ENCODE data around the gene RPL22.

DNA sequence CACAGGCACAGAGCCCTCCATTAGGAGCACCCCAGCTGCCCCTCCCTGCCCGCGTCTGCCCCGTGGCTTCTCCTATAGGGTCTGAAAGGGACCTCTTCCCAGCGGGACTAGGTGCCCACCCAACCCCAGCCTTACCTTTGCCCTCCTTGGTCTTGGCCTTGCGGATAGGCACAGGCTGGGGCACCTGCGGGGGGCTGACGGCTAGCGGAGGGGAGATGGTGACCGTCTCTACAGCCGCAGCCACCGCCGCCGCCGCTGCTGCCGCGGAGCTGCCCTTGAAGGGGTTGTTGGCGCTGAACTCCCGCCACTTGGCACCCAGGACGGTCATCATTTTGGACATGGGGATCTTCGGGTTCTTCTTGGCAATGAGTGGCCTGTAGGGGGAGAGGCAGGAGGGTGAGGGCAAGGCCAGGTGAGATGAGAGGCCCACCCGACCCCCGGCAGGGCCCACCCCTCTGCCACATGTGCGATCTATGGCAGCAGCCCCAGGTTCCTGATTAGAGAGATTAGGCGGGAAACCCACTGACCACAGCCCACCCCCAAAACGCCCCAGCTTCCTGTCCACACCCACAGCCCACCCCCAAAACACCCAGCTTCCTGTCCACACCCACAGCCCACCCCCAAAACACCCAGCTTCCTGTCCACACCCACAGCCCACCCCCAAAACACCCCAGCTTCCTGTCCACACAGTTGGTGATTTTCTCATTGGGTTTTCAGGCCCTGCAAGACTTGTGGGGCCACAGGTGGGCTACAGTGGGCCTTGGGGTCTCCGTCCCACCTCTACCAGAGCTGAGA is 44.7 kb downstream of the RPL22 start:
- TF ChIP-seq CTCF (IDR thresholded peaks at IDR 0.05), result no peak
- TF ChIP-seq POLR2A (IDR thresholded peaks at IDR 0.05), result no peak

All from heart left ventricle (tissue), 13 donors.